ENCODE data around the gene NFRKB.

DNA sequence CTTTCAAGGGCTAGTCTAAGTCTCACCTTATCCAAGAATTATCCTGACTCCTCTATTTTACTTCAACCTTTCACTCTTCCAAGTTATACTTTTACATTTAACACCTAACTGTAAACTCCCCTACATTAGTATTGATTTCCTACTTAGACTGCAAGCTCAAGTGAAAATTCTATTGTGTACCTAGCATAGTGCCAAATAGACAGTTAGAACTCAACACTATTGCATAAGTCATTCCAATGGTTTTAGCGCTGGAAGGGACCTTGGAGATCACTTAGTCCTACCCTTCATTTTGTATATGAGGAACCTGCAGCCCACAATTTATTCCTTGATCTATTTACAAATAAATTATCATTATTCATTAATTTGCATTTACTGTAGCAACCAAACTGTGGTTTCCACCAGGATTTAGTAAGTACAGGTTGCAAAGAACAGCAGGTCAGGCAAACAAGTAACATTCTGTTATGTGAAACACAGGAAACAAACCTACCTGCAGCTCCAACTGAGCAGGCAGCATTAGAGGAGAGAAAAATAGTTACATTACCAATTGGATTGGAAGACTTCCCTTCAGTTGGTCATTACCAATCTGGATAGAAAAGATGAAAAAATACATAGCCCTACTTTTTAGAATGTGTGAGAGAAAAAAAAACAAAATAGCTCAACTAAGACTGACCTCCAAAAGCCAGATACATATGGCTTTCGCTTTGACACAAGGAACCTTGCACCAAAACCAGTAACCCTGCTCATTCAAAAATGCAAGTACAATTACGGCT lies 33.7 kb upstream of the NFRKB start:
- TF ChIP-seq, protein P1, sequence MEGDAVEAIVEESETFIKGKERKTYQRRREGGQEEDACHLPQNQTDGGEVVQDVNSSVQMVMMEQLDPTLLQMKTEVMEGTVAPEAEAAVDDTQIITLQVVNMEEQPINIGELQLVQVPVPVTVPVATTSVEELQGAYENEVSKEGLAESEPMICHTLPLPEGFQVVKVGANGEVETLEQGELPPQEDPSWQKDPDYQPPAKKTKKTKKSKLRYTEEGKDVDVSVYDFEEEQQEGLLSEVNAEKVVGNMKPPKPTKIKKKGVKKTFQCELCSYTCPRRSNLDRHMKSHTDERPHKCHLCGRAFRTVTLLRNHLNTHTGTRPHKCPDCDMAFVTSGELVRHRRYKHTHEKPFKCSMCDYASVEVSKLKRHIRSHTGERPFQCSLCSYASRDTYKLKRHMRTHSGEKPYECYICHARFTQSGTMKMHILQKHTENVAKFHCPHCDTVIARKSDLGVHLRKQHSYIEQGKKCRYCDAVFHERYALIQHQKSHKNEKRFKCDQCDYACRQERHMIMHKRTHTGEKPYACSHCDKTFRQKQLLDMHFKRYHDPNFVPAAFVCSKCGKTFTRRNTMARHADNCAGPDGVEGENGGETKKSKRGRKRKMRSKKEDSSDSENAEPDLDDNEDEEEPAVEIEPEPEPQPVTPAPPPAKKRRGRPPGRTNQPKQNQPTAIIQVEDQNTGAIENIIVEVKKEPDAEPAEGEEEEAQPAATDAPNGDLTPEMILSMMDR (IDR thresholded peaks at IDR 0.05), result no peak
- no peak for TF ChIP-seq EP300 (IDR thresholded peaks at IDR 0.05)

Data from tibial nerve (tissue), 4 donors.